Sigmoid colon (tissue), 7 donors: ENCODE data around the gene TIMM17B. TPM values are rescaled to one million over a fixed set of nuclear protein-coding genes. Genes with fewer than 3 reads are reported as not detected.

Source experiments
- DNase-seq: peaks from one replicate; pipeline ENCODE4 v3.0.0-alpha.2; 2019
- H3K27ac ChIP-seq, 4 donors: fragments of 200-600 bp; sonication (generic); one replicate each; pipeline ENCODE4 v1.5.1; 2016 to 2019; ENCODE audit warnings: mild to moderate bottlenecking in 1 of 4
- H3K27me3 ChIP-seq, 3 donors: fragments of 200-600 bp; sonication (generic); one replicate each; pipeline ENCODE4 v1.5.1; 2019; ENCODE audit warnings: mild to moderate bottlenecking in 1 of 3
- H3K36me3 ChIP-seq, 4 donors: fragments of 200-600 bp; sonication (generic); one replicate each; pipeline ENCODE4 v1.5.1; 2016 to 2019
- H3K4me1 ChIP-seq, 4 donors: fragments of 200-600 bp; sonication (generic); one replicate each; pipeline ENCODE4 v1.5.1; 2017 to 2019
- H3K4me3 ChIP-seq, 4 donors: fragments of 200-600 bp; sonication (generic); one replicate each; pipeline ENCODE4 v1.5.1; 2017 to 2019; ENCODE audit warnings: mild to moderate bottlenecking in 2 of 4, moderate library complexity in 1 of 4
- H3K9me3 ChIP-seq, 4 donors: fragments of 200-600 bp in 3 of 4; sonication (generic) in 3 of 4; one replicate each; pipeline versions ENCODE4 v1.5.1 to v1.6.1; 2013 to 2019
- EP300 ChIP-seq, 4 donors: sonication (generic); formaldehyde crosslinking; IDR thresholded peaks; one replicate each; pipeline ENCODE4 v1.6.1; 2017; ENCODE audit warnings: antibody characterized with exemption in 4 of 4
- POLR2A ChIP-seq, 2 donors: fragments of 450-650 bp; IDR thresholded peaks; one replicate each; pipeline ENCODE4 v1.6.1; 2016; ENCODE audit warnings: antibody characterized with exemption in 2 of 2, mild to moderate bottlenecking in 2 of 2, moderate library complexity in 2 of 2
- POLR2AphosphoS5 ChIP-seq, 4 donors: sonication (generic); formaldehyde crosslinking; IDR thresholded peaks; one replicate each; pipeline ENCODE4 v1.6.1; 2017; ENCODE audit warnings: antibody characterized with exemption in 4 of 4
- WGBS, 2 donors: extraction: QIAGEN DNeasy Blood & Tissue Kit; methylation state at CpG; one replicate each; pipeline ENCODE4 v1.1.7; 2013; 5-methylcytosine and 5-hydroxymethylcytosine counted together
- intact Hi-C: fragments of 100-400 bp; cut with DNase I; formaldehyde crosslinking; loops from one replicate; pipeline ENCODE4 v1.15.1; 2023
- polyA plus RNA-seq, 3 donors: library from polyadenylated mRNA; stranded (reverse); fragments of 200-250 nt; gene quantifications; one replicate each; pipeline ENCODE4 v1.2.3, GENCODE V29; 2013
- total RNA-seq, 4 donors: library from RNA; depleted of rRNA; stranded (reverse); fragments of >200 nt; gene quantifications; one replicate each; pipeline ENCODE4 v1.1.0, GENCODE V29; 2016
- TF ChIP-seq, protein P1 (sequence below), 4 experiments: fragments of 450-650 bp in 3 of 4; fragments of 200-600 bp in 1 of 4; IDR thresholded peaks; one replicate each; pipeline ENCODE4 v1.5.1; 2016 to 2019; ENCODE audit warnings: antibody characterized with exemption in 4 of 4, mild to moderate bottlenecking in 3 of 4, moderate library complexity in 2 of 4
- donor health status: healthy with polysubstance abuse.
- donor health status: Bipolar disorder and iron deficiency.
- donor health status: healthy.

TIMM17B gene
- total and polyA plus RNA-seq, 7 donors: 37.7 to 63.1 (median 46.3) TPM

DNA sequence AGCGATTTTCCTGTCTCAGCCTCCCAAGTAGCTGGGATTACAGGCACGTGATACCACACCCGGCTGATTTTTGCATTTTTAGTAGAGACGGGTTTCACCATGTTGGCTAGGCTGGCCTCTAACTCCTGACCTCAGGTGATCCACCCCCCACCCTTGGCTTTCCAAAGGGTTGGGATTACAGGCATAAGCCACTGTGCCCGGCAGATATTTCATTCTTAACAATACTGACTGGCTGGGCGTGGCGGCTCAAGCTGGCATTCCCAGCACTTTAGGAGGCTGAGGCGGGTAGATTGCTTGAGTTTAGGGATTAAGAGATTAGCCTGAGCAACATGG lies 1.5 kb upstream of the TIMM17B start:
- H3K9me3 ChIP-seq: no peaks in the 10 kb centered on the region

DNA sequence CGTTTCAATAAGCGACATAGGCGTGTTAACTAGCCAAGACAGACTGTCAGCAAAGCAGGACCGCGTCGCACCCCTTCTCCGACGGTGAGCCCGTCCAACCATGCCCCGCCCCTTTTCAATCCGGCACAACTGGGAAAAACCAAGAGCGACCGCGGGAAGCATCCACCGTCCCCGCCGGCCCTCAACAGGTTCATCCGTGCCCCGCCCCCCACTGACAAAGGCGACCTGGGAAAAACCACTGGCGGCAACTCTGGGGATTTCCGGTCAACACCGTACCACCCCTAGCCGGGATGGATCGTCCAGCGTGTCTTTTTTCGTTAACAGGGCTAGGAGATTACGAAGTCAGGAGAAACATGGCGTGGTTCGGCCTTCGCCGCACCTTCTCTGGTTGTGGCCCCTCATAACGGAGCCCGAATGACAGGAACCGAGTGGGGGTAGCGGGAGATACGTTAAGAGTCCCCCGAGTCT lies 377 bp downstream of the TIMM17B start:
- intact Hi-C loops: loop anchor here (10.0 kb wide), 1 partner anchor 222 kb away; no protein-coding TSS in a partner anchor
- WGBS, 2 donors: 0% methylated on average over 38 of the region's 38 CpGs
- TF ChIP-seq EP300 (IDR thresholded peaks at IDR 0.05) (peak in 1 of 4 donors; percentile 11), POLR2AphosphoS5 (IDR thresholded peaks at IDR 0.05) (no peak), POLR2A (IDR thresholded peaks at IDR 0.05) (no peak)
- TF ChIP-seq, protein P1, sequence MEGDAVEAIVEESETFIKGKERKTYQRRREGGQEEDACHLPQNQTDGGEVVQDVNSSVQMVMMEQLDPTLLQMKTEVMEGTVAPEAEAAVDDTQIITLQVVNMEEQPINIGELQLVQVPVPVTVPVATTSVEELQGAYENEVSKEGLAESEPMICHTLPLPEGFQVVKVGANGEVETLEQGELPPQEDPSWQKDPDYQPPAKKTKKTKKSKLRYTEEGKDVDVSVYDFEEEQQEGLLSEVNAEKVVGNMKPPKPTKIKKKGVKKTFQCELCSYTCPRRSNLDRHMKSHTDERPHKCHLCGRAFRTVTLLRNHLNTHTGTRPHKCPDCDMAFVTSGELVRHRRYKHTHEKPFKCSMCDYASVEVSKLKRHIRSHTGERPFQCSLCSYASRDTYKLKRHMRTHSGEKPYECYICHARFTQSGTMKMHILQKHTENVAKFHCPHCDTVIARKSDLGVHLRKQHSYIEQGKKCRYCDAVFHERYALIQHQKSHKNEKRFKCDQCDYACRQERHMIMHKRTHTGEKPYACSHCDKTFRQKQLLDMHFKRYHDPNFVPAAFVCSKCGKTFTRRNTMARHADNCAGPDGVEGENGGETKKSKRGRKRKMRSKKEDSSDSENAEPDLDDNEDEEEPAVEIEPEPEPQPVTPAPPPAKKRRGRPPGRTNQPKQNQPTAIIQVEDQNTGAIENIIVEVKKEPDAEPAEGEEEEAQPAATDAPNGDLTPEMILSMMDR (IDR thresholded peaks at IDR 0.05): no peak
- Histone ChIP-seq H3K27ac (peak overlapping the region; percentile 94 to 98 (median 95)), H3K36me3 (peaks cover 0 to 28% (median 4%) of the 10 kb centered on the region in 4 donors), H3K9me3 (no peaks in the 10 kb centered on the region), H3K4me1 (peaks cover 0 to 19% (median 19%) of the 10 kb centered on the region in 4 donors), H3K27me3 (no peaks in the 10 kb centered on the region), H3K4me3 (peak overlapping the region; percentile 59 to 70 (median 66))
- peak; percentile 92 for DNase-seq

More for the DNA sequence above, 1.5 kb upstream of the TIMM17B start:
- no peak for DNase-seq
- Histone ChIP-seq H3K4me3 (no peak overlapping the region), H3K27me3 (no peaks in the 10 kb centered on the region), H3K36me3 (peaks cover 0 to 33% (median 8%) of the 10 kb centered on the region in 4 donors), H3K27ac (peak overlapping the region; percentile 21 to 98 (median 95)), H3K4me1 (peaks cover 0 to 19% (median 17%) of the 10 kb centered on the region in 4 donors)
- no peak for TF ChIP-seq POLR2A (IDR thresholded peaks at IDR 0.05)
- no peak for TF ChIP-seq EP300 (IDR thresholded peaks at IDR 0.05)
- TF ChIP-seq, protein P1 (IDR thresholded peaks at IDR 0.05): no peak
- TF ChIP-seq POLR2AphosphoS5 (IDR thresholded peaks at IDR 0.05): no peak
- intact Hi-C loops: loop anchor here (10.0 kb wide), 1 partner anchor 224 kb away; no protein-coding TSS in a partner anchor
- WGBS, 2 donors: 37 to 80% methylated on average over 8 of the region's 8 CpGs

DNA sequence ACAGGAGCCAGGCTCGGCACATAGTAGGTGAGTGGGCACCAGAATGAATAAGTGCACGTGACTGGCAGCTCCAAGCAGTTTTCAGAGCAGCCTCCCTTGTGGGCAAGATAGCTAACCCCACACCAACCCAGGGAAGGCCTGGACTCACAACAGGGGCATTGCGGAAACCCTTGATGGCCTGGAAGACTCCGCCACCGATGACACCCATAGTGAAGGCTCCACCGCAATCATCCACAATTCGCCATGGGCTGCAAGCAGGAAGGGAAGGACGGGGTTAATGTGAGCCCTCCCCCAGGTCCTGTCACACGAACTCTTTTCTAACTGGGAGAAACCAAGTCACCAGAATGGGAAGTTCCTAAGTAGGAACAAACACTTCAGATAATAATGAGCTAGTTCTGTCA lies 957 bp downstream of the TIMM17B start:
- intact Hi-C loops: loop anchor here (10.0 kb wide), 1 partner anchor 222 kb away; no protein-coding TSS in a partner anchor
- WGBS, 2 donors: 54 to 55% methylated on average over 9 of the region's 9 CpGs
- DNase-seq: no peak
- Histone ChIP-seq H3K27ac (peak overlapping the region; percentile 94 to 98 (median 95)), H3K9me3 (no peaks in the 10 kb centered on the region), H3K27me3 (no peaks in the 10 kb centered on the region), H3K4me1 (peaks cover 0 to 24% (median 23%) of the 10 kb centered on the region in 4 donors), H3K36me3 (peaks cover 0 to 22% (median under 1%) of the 10 kb centered on the region in 4 donors), H3K4me3 (peak overlapping the region; percentile 59 to 70 (median 66))
- TF ChIP-seq, protein P1 (IDR thresholded peaks at IDR 0.05): no peak
- no peak for TF ChIP-seq EP300 (IDR thresholded peaks at IDR 0.05)
- no peak for TF ChIP-seq POLR2A (IDR thresholded peaks at IDR 0.05)
- no peak for TF ChIP-seq POLR2AphosphoS5 (IDR thresholded peaks at IDR 0.05)

DNA sequence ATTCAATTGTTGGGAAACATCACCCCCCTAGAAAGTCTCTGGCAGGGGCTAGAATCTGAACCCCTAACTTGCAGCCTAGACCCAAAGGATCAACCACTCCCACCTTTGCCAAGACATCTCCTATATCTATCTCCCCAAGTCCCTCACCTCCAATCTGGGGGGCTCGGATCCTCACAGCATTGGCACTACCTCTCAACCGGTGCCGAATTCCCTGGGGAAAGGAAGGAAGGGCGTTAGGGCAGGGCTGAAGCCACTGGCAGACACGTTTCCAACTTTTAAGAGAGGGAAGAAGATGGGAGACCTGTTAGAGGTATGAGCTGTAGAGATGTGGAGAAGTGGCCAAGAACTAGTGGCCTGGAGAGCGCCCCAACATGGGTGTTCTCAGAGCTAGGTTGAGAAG lies 2.7 kb downstream of the TIMM17B start:
- Histone ChIP-seq H3K9me3 (no peaks in the 10 kb centered on the region), H3K36me3 (peaks cover 0 to 14% (median 0%) of the 10 kb centered on the region in 4 donors), H3K27ac (no peak overlapping the region), H3K4me3 (no peak overlapping the region), H3K4me1 (peaks cover 0 to 28% (median 23%) of the 10 kb centered on the region in 4 donors), H3K27me3 (no peaks in the 10 kb centered on the region)
- TF ChIP-seq, protein P1 (IDR thresholded peaks at IDR 0.05): no peak
- TF ChIP-seq EP300 (IDR thresholded peaks at IDR 0.05) (no peak), POLR2AphosphoS5 (IDR thresholded peaks at IDR 0.05) (no peak), POLR2A (IDR thresholded peaks at IDR 0.05) (no peak)
- intact Hi-C loops: loop anchor here (5.0 to 10.0 kb wide), 2 partner anchors 62 to 220 kb away; partner anchors contain the start of gene OTUD5
- 89 to 96% methylated on average over 6 of the region's 6 CpGs for WGBS, 2 donors
- DNase-seq: no peak
